IPS-15b (cell line): ENCODE data around the gene PFKL.

Experiments
- H3K27me3 ChIP-seq: one replicate; pipeline ENCODE4 v1.6.1; 2013; ENCODE audit warnings: low read length; ENCODE audit not compliant: control insufficient read depth, insufficient read depth
- H3K36me3 ChIP-seq: one replicate; pipeline ENCODE4 v1.6.1; 2013; ENCODE audit warnings: low read length; ENCODE audit not compliant: control insufficient read depth, insufficient read depth
- H3K4me1 ChIP-seq: one replicate; pipeline ENCODE4 v1.6.1; 2013; ENCODE audit warnings: mild to moderate bottlenecking, low read length; ENCODE audit not compliant: control insufficient read depth, insufficient read depth
- H3K4me3 ChIP-seq: one replicate; pipeline ENCODE4 v1.5.1; 2013; ENCODE audit warnings: low read depth, low read length
- H3K9ac ChIP-seq: one replicate; pipeline ENCODE4 v1.6.1; 2013; ENCODE audit warnings: low read depth, mild to moderate bottlenecking, low read length
- H3K9me3 ChIP-seq: one replicate; pipeline ENCODE4 v1.6.1; 2013; ENCODE audit warnings: mild to moderate bottlenecking, low read length; ENCODE audit not compliant: control insufficient read depth, insufficient read depth

PFKL gene

DNA sequence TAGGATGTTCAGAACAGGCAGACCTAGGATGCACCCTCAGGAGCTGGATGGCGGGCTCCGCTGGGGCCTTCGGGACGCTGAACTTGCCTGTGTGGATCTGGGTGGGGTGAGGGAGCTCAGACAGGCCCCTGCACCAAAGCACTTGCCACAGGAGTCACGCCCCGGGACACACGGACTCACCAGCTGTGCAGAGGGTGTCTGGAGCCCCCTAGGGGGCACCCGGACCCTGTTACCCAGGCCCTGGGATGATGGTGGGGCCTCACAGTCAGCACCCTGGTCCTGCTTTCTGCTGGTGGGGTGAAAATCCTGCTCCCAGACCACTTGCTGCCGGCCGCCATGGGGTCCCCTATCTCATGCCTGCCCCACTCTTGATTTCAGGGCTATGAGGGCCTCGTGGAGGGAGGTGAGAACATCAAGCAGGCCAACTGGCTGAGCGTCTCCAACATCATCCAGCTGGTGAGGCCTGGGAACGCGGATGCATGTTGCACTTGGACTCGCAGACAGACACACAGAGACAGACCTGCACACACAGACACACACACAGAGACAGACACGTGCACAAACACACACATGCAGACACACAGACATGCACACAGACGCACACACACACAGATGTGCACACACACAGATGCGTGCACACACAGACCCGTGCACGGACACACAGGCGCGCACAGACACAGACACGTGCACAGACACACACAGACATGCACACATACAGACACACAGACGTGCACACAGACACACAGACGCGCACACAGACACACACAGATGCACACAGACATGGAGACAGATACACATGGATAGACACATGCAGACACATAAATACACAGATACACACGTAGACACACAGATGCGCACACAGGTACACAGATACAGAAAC is 11.0 kb downstream of the PFKL start:
- Histone ChIP-seq H3K4me1 (no peaks in the 10 kb centered on the region), H3K9me3 (no peaks in the 10 kb centered on the region), H3K4me3 (no peak overlapping the region), H3K36me3 (peaks cover 58% of the 10 kb centered on the region), H3K9ac (no peak overlapping the region), H3K27me3 (no peaks in the 10 kb centered on the region)

DNA sequence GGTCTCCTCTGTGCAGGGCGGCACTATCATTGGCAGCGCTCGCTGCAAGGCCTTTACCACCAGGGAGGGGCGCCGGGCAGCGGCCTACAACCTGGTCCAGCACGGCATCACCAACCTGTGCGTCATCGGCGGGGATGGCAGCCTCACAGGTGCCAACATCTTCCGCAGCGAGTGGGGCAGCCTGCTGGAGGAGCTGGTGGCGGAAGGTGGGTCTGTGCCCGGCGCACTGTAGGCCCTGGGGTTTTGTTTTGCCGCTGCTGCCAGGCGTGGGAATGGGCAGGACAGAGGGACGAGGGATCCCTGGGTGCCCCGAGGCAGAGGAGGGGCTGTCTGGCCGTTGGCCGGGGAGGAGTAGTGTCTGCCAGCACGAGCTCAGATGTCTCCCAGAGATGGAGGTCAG is 12.2 kb downstream of the PFKL start:
- H3K4me1 ChIP-seq, result no peaks in the 10 kb centered on the region
- H3K9me3 ChIP-seq, result no peaks in the 10 kb centered on the region
- H3K9ac ChIP-seq, result no peak overlapping the region
- no peak overlapping the region for H3K4me3 ChIP-seq
- H3K27me3 ChIP-seq, result no peaks in the 10 kb centered on the region
- peaks cover 59% of the 10 kb centered on the region for H3K36me3 ChIP-seq

DNA sequence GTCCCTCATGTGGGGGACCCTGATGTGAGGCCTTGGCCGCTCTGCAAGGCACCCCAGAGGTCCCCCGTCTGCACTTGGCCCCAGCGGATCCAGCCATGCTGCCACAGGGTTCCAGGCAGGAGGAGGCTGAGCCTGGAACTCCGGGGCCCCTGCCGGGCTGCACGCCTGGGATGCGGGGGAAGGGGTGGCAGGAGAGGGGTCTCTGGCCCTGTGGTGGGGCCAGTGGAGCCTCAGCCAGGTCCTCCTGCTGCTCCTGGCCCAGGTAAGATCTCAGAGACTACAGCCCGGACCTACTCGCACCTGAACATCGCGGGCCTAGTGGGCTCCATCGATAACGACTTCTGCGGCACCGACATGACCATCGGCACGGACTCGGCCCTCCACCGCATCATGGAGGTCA is 12.9 kb downstream of the PFKL start:
- Histone ChIP-seq H3K4me3 (no peak overlapping the region), H3K36me3 (peaks cover 64% of the 10 kb centered on the region), H3K9me3 (no peaks in the 10 kb centered on the region), H3K9ac (no peak overlapping the region), H3K27me3 (no peaks in the 10 kb centered on the region), H3K4me1 (no peaks in the 10 kb centered on the region)

DNA sequence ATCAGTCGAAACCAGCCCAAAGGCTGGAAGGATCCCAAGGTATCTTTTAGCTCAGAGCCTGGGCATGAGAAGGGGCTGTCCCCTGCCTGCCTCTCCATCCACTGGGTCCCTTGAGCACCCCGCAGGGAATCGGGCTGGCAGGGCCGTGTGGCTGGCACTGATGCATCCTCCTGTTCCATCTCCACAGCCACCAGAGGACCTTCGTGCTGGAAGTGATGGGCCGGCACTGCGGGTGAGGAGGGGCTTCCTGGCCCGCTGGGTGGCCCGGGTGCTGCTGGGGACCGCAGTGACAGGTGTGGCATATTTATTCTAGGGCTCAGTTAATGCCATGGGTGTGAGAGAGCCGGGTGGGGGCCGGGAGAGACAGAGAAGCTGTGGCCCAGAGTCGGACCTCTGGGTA is 13.6 kb downstream of the PFKL start:
- H3K9me3 ChIP-seq, result no peaks in the 10 kb centered on the region
- no peak overlapping the region for H3K9ac ChIP-seq
- no peaks in the 10 kb centered on the region for H3K4me1 ChIP-seq
- H3K27me3 ChIP-seq, result no peaks in the 10 kb centered on the region
- H3K36me3 ChIP-seq, result peaks cover 66% of the 10 kb centered on the region
- no peak overlapping the region for H3K4me3 ChIP-seq

DNA sequence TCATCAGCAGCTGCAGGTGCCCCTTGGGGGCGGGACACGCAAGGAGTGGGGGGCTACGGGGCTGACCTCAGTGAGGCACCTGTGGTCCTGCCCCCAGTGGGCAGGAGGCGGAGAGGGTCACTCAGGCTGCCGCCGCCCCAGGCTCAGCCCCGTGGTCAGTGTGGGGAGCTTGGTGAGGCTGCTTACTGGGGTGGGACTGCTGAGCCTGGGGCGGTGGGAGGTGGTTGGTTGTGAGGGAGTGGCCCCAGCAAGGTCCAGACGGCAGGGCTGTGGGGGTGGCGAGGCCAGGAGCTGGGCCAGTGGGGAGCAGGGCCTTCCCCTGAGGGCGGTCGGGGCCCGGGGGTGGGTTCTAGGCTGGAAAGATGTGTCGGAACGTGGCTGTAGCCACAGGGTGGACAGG is 14.3 kb downstream of the PFKL start:
- Histone ChIP-seq H3K4me3 (no peak overlapping the region), H3K4me1 (no peaks in the 10 kb centered on the region), H3K36me3 (peaks cover 66% of the 10 kb centered on the region), H3K9me3 (no peaks in the 10 kb centered on the region), H3K27me3 (no peaks in the 10 kb centered on the region), H3K9ac (no peak overlapping the region)

DNA sequence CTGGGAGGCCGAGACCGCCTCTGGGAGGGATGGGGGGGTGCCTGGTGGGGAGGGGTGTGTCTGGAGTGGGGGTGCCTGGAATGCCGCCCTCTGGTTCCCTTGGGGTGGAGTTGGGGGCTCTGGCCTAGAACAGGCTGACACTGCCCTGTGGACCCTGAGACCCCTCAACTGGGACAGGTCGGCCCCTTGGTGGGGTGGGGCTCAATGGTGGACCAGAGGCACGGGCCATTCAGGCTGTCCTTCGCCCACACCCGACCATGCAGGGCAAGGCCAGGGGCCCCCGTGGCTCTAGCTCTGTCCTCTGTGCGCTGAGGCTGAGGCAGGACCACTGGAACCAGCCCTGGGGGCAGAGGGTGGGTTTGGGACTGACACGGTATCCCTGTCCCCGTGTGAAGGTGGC is 14.7 kb downstream of the PFKL start:
- no peak overlapping the region for H3K9ac ChIP-seq
- no peaks in the 10 kb centered on the region for H3K4me1 ChIP-seq
- H3K4me3 ChIP-seq, result no peak overlapping the region
- no peaks in the 10 kb centered on the region for H3K27me3 ChIP-seq
- H3K9me3 ChIP-seq, result no peaks in the 10 kb centered on the region
- peaks cover 66% of the 10 kb centered on the region for H3K36me3 ChIP-seq

DNA sequence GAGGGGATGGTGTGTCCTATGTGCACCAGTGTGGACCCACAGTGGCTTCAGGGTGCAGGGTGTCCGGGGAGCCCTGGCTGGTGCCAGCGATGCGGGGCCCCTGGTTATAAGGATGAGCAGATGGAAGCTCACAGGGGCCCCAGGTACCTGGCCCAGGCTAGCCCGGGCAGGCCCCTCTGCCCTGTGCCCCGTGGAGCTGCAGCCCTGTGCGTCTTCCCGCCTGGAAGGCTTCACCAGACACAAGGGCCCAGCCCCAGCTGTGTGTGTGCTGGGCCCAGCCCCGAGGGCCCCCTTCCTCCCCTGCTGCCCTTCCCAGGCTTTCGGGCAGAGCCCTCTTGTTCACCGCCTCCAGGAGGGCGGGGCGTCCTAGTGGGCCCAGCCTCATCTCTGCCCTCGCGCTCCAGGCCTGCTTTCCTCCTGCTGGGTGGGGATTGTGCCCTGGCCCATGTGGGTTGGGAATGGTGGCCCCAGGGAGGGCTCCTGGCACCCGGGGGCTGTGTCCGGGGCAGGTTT is 15.9 kb downstream of the PFKL start:
- peak overlapping the region; percentile 24 for H3K9ac ChIP-seq
- H3K4me1 ChIP-seq, result no peaks in the 10 kb centered on the region
- H3K36me3 ChIP-seq, result peaks cover 64% of the 10 kb centered on the region
- H3K9me3 ChIP-seq, result no peaks in the 10 kb centered on the region
- H3K4me3 ChIP-seq, result no peak overlapping the region
- no peaks in the 10 kb centered on the region for H3K27me3 ChIP-seq

DNA sequence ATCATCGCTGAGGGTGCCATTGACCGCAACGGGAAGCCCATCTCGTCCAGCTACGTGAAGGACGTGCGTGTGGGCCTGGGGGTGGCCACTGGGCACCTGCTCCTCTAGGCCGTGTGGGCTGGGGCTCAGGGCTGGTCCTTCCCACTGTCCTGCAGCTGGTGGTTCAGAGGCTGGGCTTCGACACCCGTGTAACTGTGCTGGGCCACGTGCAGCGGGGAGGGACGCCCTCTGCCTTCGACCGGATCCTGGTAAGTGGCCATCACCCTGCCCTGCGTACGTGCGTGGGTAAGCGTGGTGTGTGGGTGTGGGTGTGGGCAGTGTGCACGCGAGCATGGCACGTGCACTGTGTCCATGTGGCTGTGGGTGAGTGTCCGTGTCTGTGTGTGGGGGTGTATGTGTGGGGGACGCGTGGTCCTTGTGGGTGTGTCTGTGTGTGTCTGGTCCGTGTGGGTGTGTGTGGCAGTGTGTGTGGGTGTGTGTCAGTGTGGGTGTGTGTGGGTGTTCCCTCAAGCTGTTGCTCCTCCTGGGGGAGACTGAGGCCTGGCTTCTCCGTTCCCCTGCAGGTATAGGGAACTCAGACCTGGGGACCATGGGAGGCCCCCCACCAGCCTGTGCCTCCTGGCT is 16.5 kb downstream of the PFKL start:
- Histone ChIP-seq H3K36me3 (peaks cover 59% of the 10 kb centered on the region), H3K4me1 (no peaks in the 10 kb centered on the region), H3K4me3 (no peak overlapping the region), H3K9ac (no peak overlapping the region), H3K27me3 (no peaks in the 10 kb centered on the region), H3K9me3 (no peaks in the 10 kb centered on the region)

DNA sequence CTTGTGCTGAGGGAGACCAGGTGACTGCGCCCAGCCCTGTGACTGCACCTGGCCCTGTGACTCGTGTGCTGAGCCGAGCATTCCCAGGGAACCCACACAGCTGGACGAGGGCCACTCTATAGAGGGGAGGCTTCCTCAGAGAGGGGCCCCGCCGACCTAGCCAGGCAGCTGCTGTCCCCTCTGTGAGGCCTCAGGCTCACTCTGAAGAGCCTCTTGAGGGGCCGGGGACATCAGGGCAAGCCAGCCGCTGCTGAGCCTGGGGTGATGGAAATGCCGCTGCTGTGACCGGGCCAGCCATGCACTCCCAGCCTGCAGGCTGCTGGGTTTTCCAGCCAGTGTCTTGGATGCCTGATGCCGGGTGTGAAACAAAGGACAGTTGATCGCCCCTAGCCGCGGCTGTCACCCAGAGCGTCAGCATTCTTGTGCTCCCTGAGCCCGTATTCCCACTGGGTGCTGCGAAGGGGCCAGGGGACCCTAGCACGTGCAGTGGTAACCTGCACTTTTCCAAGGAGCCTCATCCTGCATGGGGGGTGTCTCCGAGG is 17.5 kb downstream of the PFKL start:
- Histone ChIP-seq H3K9ac (no peak overlapping the region), H3K36me3 (peaks cover 60% of the 10 kb centered on the region), H3K9me3 (no peaks in the 10 kb centered on the region), H3K27me3 (no peaks in the 10 kb centered on the region), H3K4me3 (no peak overlapping the region), H3K4me1 (no peaks in the 10 kb centered on the region)

DNA sequence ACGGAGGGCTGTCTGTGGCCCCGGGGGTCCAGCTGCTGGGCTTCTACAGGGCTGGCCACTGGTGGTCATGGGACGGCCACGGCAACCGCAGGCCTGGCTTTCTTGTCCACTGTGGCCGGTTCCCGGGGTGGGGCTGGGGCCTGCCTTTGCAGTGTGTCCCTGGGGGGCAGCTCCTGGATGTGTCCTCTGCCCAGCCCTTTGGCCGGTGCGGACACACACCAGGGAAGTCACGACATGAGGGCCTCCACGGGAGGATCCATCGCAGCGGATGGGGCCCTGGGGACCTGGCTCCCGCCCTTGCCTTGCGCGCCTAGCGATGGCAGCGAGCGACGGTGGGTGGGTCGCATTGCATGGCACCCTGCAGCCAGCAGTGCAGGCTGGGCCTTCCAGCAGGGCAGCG is 18.0 kb downstream of the PFKL start:
- Histone ChIP-seq H3K4me3 (no peak overlapping the region), H3K27me3 (no peaks in the 10 kb centered on the region), H3K4me1 (no peaks in the 10 kb centered on the region), H3K9ac (no peak overlapping the region), H3K36me3 (peaks cover 60% of the 10 kb centered on the region), H3K9me3 (no peaks in the 10 kb centered on the region)

DNA sequence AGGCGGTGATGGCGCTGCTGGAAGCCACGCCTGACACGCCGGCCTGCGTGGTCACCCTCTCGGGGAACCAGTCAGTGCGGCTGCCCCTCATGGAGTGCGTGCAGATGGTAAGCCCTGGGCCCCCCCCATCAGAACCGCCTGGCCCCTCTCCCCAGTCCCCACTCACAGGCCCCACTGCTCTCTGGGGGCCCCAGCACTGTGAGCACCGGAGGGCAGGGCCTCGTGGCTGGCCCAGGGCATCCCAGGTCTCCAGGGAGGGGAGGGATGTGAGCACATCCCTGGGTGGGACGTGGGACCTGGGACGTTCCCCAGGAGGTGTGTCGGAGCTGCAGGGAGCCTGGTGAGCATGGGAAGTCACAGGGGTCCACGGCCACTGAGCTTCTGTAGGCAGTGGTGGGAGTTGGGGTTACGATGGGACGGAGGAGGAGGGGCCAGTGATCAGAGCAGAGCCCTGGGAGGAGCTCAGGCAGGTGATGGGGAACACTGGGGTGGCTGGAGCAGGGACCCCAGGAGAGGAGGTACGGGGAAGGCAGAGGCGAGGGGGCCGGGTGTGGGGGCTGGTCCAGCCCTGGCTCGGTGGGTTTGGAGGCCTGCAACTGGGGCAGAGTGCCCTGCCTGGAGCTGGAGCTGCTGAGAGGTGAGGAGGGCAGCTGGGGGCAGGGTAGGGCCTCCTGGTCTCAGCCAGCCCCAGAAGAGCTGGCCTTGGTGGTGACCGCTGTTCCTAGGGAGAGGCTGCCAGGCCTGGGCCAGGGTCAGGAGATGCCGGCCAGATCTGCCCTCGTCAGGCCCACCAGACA is 18.8 kb downstream of the PFKL start:
- Histone ChIP-seq H3K9ac (no peak overlapping the region), H3K9me3 (no peaks in the 10 kb centered on the region), H3K4me1 (no peaks in the 10 kb centered on the region), H3K27me3 (no peaks in the 10 kb centered on the region), H3K36me3 (peaks cover 58% of the 10 kb centered on the region), H3K4me3 (no peak overlapping the region)
